ENCODE data around the gene PAM. TPM values are rescaled to one million over a fixed set of nuclear protein-coding genes. Genes with fewer than 3 reads are reported as not detected.
"Not testable (repeated sequence)": the region's sequence is repeated elsewhere in the genome, so short reads cannot be mapped to it uniquely, and the experiment has no call there.

The PAM gene
- total RNA-seq, 1 experiment from 2014 or later: 31.9 TPM

DNA sequence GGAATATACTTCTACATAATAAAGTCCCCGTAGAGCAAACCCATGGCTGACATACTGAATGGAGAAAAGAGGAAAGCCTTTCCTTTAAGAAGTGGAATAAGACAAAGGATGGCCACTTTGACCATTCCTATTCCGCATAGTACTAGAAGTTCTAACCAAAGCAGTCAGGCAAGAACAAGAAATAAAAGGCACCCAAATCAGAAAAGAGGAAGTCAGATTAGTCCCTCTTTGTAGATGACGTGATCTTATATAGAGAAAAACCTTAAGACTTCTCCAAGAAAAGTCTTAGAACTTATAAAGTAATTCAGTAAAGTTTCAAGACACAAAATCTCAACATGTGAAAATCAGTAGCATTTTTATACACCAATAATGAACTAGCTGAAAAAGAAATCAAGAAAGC is 231.0 kb downstream of the PAM start:
- Histone ChIP-seq H3K4me2 (ENCODE audit: low read depth, low read length, poor library complexity, severe bottlenecking) (no peak overlapping the region), H3K79me2 (ENCODE audit: low read length) (no peaks in the 10 kb centered on the region), H3K27me3 (ENCODE audit: low read length) (no peaks in the 10 kb centered on the region), H2AFZ (ENCODE audit: low read length) (no peak overlapping the region), H3K9ac (ENCODE audit: low read length) (no peak overlapping the region), H3K4me1 (ENCODE audit: low read length) (no peaks in the 10 kb centered on the region), H3K4me3 (ENCODE audit: low read length) (no peak overlapping the region), H3K36me3 (ENCODE audit: insufficient read depth, low read length) (no peaks in the 10 kb centered on the region), H3K27ac (ENCODE audit: low read length) (no peak overlapping the region), H3K9me3 (ENCODE audit: low read length) (peaks cover 6% of the 10 kb centered on the region; the same call in 1 of the 2 replicates), H3K9me2 (replicated peaks; ENCODE audit: insufficient read depth, low read length) (no peaks in the 10 kb centered on the region), H4K20me1 (ENCODE audit: insufficient read depth, low read depth, low read length) (no peaks in the 10 kb centered on the region)
- DNase-seq: no peak

- H3K9me2 ChIP-seq (replicated peaks; ENCODE audit: insufficient read depth, low read length): no peaks in the 10 kb centered on the region
- H3K4me3 ChIP-seq (ENCODE audit: low read length): no peak overlapping the region
- no peaks in the 10 kb centered on the region for H3K4me1 ChIP-seq (ENCODE audit: low read length)
- H4K20me1 ChIP-seq (ENCODE audit: insufficient read depth, low read depth, low read length): no peaks in the 10 kb centered on the region
- no peak overlapping the region for H3K4me2 ChIP-seq (ENCODE audit: low read depth, low read length, poor library complexity, severe bottlenecking)
- no peaks in the 10 kb centered on the region for H3K79me2 ChIP-seq (ENCODE audit: low read length)
- H3K36me3 ChIP-seq (ENCODE audit: insufficient read depth, low read length): no peaks in the 10 kb centered on the region
- no peaks in the 10 kb centered on the region for H3K27me3 ChIP-seq (ENCODE audit: low read length)
- no peaks in the 10 kb centered on the region for H3K9me3 ChIP-seq (ENCODE audit: low read length)
- H3K9ac ChIP-seq (ENCODE audit: low read length): no peak overlapping the region
- H3K27ac ChIP-seq (ENCODE audit: low read length): no peak overlapping the region
- DNase-seq: no peak
- no peak overlapping the region for H2AFZ ChIP-seq (ENCODE audit: low read length)
Observed at GRCh38 chr5:102988459-102988858, 233.4 kb downstream of the PAM start.

DNA sequence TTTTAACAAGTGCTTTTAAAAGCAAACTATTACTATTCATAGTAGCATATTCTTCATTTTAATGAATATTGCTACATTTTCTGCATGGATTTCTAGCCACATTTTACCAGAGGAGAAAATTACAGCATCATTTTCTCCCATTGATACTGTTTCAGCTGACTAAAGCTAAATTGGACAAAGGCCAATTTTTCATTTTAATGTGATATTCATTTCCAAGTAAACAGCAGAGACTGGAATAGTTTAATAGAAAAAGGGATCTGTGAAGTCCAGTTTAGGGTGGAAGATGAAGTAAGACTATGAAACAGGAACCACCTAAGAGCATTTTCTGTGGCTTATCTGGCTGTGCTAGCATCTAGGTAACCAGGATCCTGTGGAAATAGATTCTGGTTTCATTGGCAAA is 236.7 kb downstream of the PAM start:
- no peak overlapping the region for H2AFZ ChIP-seq (ENCODE audit: low read length)
- no peak overlapping the region for H3K9ac ChIP-seq (ENCODE audit: low read length)
- no peak overlapping the region for H3K4me3 ChIP-seq (ENCODE audit: low read length)
- no peaks in the 10 kb centered on the region for H3K9me2 ChIP-seq (replicated peaks; ENCODE audit: insufficient read depth, low read length)
- H3K9me3 ChIP-seq (ENCODE audit: low read length): no peaks in the 10 kb centered on the region
- H3K4me2 ChIP-seq (ENCODE audit: low read depth, low read length, poor library complexity, severe bottlenecking): no peak overlapping the region
- no peaks in the 10 kb centered on the region for H4K20me1 ChIP-seq (ENCODE audit: insufficient read depth, low read depth, low read length)
- H3K4me1 ChIP-seq (ENCODE audit: low read length): no peaks in the 10 kb centered on the region
- H3K27ac ChIP-seq (ENCODE audit: low read length): no peak overlapping the region
- H3K79me2 ChIP-seq (ENCODE audit: low read length): no peaks in the 10 kb centered on the region
- no peak for DNase-seq
- no peaks in the 10 kb centered on the region for H3K36me3 ChIP-seq (ENCODE audit: insufficient read depth, low read length)
- no peaks in the 10 kb centered on the region for H3K27me3 ChIP-seq (ENCODE audit: low read length)

DNA sequence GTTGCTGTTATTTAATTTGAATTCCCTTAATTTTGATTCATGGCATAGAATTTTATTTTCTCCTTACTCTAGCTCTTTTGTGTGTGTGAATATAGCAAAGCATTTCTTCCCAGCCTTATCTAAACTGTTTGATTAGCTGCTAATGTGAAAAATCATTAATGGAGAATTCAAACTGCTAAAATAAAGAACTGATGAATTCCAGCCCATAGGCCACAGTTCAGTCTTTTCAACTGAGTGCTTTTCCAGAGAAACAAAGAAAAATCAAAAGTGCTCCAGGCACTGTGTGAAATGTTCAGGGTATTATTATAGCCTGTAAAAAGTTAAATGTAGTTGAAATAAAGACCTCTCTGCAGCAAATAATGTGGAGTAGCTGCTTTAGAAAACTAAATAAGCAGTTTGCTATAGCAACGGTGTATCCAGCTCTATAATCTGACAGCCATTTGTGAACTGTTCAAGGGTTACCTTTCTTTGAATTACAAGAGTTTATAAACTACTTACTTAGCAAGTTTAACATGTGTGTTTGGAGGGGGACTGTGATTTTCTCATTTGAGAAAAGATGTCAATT is 241.0 kb downstream of the PAM start:
- Histone ChIP-seq H3K27me3 (ENCODE audit: low read length) (no peaks in the 10 kb centered on the region), H3K9ac (ENCODE audit: low read length) (no peak overlapping the region), H3K4me2 (ENCODE audit: low read depth, low read length, poor library complexity, severe bottlenecking) (no peak overlapping the region), H3K9me2 (replicated peaks; ENCODE audit: insufficient read depth, low read length) (no peaks in the 10 kb centered on the region), H4K20me1 (ENCODE audit: insufficient read depth, low read depth, low read length) (no peaks in the 10 kb centered on the region), H3K4me1 (ENCODE audit: low read length) (no peaks in the 10 kb centered on the region), H3K4me3 (ENCODE audit: low read length) (no peak overlapping the region), H3K36me3 (ENCODE audit: insufficient read depth, low read length) (no peaks in the 10 kb centered on the region), H3K27ac (ENCODE audit: low read length) (no peak overlapping the region), H3K9me3 (ENCODE audit: low read length) (no peaks in the 10 kb centered on the region), H2AFZ (ENCODE audit: low read length) (no peak overlapping the region), H3K79me2 (ENCODE audit: low read length) (no peaks in the 10 kb centered on the region)
- DNase-seq: no peak

DNA sequence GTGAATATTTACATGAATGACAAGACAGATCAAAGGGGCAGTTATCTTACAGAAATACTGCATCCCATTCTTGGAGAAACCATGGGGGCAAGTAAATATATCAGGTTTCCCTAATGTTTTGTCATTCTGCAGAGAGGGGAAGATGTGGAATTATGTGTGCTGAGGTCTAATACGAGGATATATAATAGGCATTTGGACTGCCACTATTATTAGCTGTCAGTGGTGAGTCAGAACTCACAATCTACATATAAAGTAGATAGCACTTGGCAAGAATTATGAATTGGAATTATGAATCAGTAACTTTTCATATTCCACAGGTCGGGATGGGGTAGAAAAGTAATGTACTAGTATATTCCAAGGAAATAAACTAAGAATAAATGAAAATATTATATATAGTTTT is 243.1 kb downstream of the PAM start:
- DNase-seq: no peak
- H3K36me3 ChIP-seq (ENCODE audit: insufficient read depth, low read length): no peaks in the 10 kb centered on the region
- no peak overlapping the region for H3K4me3 ChIP-seq (ENCODE audit: low read length)
- H4K20me1 ChIP-seq (ENCODE audit: insufficient read depth, low read depth, low read length): no peaks in the 10 kb centered on the region
- no peak overlapping the region for H3K27ac ChIP-seq (ENCODE audit: low read length)
- no peaks in the 10 kb centered on the region for H3K9me3 ChIP-seq (ENCODE audit: low read length)
- no peaks in the 10 kb centered on the region for H3K9me2 ChIP-seq (replicated peaks; ENCODE audit: insufficient read depth, low read length)
- no peak overlapping the region for H2AFZ ChIP-seq (ENCODE audit: low read length)
- no peaks in the 10 kb centered on the region for H3K27me3 ChIP-seq (ENCODE audit: low read length)
- H3K9ac ChIP-seq (ENCODE audit: low read length): no peak overlapping the region
- no peak overlapping the region for H3K4me2 ChIP-seq (ENCODE audit: low read depth, low read length, poor library complexity, severe bottlenecking)
- H3K79me2 ChIP-seq (ENCODE audit: low read length): no peaks in the 10 kb centered on the region
- H3K4me1 ChIP-seq (ENCODE audit: low read length): no peaks in the 10 kb centered on the region

DNA sequence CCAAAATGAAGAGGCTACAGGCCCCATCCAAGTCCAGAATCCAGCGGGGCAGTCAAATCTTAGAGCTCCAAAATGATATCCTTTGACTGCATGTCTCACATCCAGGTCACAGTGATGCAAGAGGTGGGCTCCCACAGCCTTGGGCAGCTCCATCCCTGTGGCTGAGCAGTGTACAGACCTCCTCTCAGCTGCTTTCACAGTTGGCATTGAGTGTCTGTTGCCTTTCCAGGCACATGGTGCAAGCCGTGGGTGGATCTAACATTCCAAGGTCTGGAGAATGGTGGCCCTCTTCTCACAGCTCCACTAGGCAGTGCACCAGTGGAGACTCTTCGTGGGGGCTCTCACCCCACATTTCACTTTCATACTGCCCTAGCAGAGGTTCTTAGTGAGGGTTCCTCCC is 244.1 kb downstream of the PAM start:
- Histone ChIP-seq H3K4me2 (ENCODE audit: low read depth, low read length, poor library complexity, severe bottlenecking) (no peak overlapping the region), H2AFZ (ENCODE audit: low read length) (no peak overlapping the region), H3K9ac (ENCODE audit: low read length) (no peak overlapping the region), H3K36me3 (ENCODE audit: insufficient read depth, low read length) (no peaks in the 10 kb centered on the region), H3K27me3 (ENCODE audit: low read length) (no peaks in the 10 kb centered on the region), H4K20me1 (ENCODE audit: insufficient read depth, low read depth, low read length) (no peaks in the 10 kb centered on the region), H3K9me3 (ENCODE audit: low read length) (no peaks in the 10 kb centered on the region), H3K79me2 (ENCODE audit: low read length) (no peaks in the 10 kb centered on the region), H3K4me1 (ENCODE audit: low read length) (no peaks in the 10 kb centered on the region), H3K27ac (ENCODE audit: low read length) (no peak overlapping the region), H3K4me3 (ENCODE audit: low read length) (no peak overlapping the region), H3K9me2 (replicated peaks; ENCODE audit: insufficient read depth, low read length) (no peaks in the 10 kb centered on the region)
- no peak for DNase-seq

- not testable (repeated sequence) for H3K4me3 ChIP-seq (ENCODE audit: low read length); H3K36me3 ChIP-seq (ENCODE audit: insufficient read depth, low read length); H3K27ac ChIP-seq (ENCODE audit: low read length); H3K27me3 ChIP-seq (ENCODE audit: low read length); H2AFZ ChIP-seq (ENCODE audit: low read length); H3K79me2 ChIP-seq (ENCODE audit: low read length); H3K9ac ChIP-seq (ENCODE audit: low read length); DNase-seq; H3K9me3 ChIP-seq (ENCODE audit: low read length); H3K4me2 ChIP-seq (ENCODE audit: low read depth, low read length, poor library complexity, severe bottlenecking); H3K9me2 ChIP-seq (replicated peaks; ENCODE audit: insufficient read depth, low read length); H3K4me1 ChIP-seq (ENCODE audit: low read length); H4K20me1 ChIP-seq (ENCODE audit: insufficient read depth, low read depth, low read length)
Observed at GRCh38 chr5:102999621-103000020, 244.5 kb downstream of the PAM start.

DNA sequence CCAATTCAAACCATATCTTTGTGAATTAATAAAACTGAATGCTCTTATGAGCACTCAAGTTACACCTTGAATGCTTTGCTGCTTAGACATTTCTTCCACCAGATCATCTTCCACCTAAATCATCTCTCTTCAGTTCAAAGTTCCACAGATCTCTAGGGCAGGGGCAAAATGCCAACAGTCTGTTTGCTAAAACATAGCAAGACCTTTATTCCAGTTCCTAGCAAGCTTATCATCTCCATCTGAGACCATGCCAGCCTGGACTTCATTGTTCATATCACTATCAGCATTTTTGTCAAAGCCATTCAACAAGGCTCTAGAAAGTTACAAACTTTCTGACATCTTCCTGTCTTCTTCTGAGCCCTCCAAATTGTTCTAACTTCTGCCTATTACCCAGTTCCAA is 245.0 kb downstream of the PAM start:
- Histone ChIP-seq H3K9ac (ENCODE audit: low read length) (no peak overlapping the region), H3K27me3 (ENCODE audit: low read length) (no peaks in the 10 kb centered on the region), H3K4me1 (ENCODE audit: low read length) (no peaks in the 10 kb centered on the region)

GRCh38 chr5:103003872-103004271 is 248.8 kb downstream of the PAM start:
- H3K4me1 ChIP-seq (ENCODE audit: low read length): no peaks in the 10 kb centered on the region
- no peaks in the 10 kb centered on the region for H4K20me1 ChIP-seq (ENCODE audit: insufficient read depth, low read depth, low read length)
- no peaks in the 10 kb centered on the region for H3K9me2 ChIP-seq (replicated peaks; ENCODE audit: insufficient read depth, low read length)
- H3K27ac ChIP-seq (ENCODE audit: low read length): no peak overlapping the region
- H3K36me3 ChIP-seq (ENCODE audit: insufficient read depth, low read length): no peaks in the 10 kb centered on the region; the same call in 1 of the 2 replicates
- no peak for DNase-seq
- H2AFZ ChIP-seq (ENCODE audit: low read length): no peak overlapping the region
- H3K4me2 ChIP-seq (ENCODE audit: low read depth, low read length, poor library complexity, severe bottlenecking): no peak overlapping the region
- no peaks in the 10 kb centered on the region for H3K79me2 ChIP-seq (ENCODE audit: low read length)
- no peak overlapping the region for H3K9ac ChIP-seq (ENCODE audit: low read length)
- H3K4me3 ChIP-seq (ENCODE audit: low read length): no peak overlapping the region
- H3K9me3 ChIP-seq (ENCODE audit: low read length): no peaks in the 10 kb centered on the region
- no peaks in the 10 kb centered on the region for H3K27me3 ChIP-seq (ENCODE audit: low read length)

More for the DNA sequence above, 245.0 kb downstream of the PAM start:
- Histone ChIP-seq H4K20me1 (ENCODE audit: insufficient read depth, low read depth, low read length) (no peaks in the 10 kb centered on the region), H3K36me3 (ENCODE audit: insufficient read depth, low read length) (no peaks in the 10 kb centered on the region), H3K9me3 (ENCODE audit: low read length) (no peaks in the 10 kb centered on the region), H3K4me2 (ENCODE audit: low read depth, low read length, poor library complexity, severe bottlenecking) (no peak overlapping the region), H3K9me2 (replicated peaks; ENCODE audit: insufficient read depth, low read length) (no peaks in the 10 kb centered on the region), H3K79me2 (ENCODE audit: low read length) (no peaks in the 10 kb centered on the region), H3K27ac (ENCODE audit: low read length) (no peak overlapping the region), H3K4me3 (ENCODE audit: low read length) (no peak overlapping the region), H2AFZ (ENCODE audit: low read length) (no peak overlapping the region)
- DNase-seq: no peak
